ENCODE measurements around the gene SLC22A3.

SLC22A3 gene

DNA sequence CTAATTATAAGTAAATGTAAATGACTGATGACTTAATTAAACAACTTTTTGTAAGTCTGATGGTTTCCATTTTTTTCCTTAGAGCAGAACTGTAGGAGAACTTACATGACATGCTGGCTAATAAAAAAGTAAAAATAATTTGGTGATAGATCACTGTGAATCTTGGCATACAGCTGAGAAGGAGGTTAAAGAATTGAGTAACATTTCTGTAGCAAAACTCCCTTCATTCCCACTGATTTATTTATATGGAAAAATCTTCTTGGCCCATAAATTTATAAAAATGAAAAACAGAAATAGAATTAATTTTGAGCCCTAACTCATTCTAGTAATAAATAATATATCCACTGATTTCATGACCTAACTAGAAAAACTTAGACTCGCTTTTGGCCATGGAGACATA is 48.1 kb downstream of the SLC22A3 start:
- no peak overlapping the region for H3K4me3 ChIP-seq (ENCODE audit: low read depth, low read length)
- no peak for DNase-seq (ENCODE audit: low read depth)

DNA sequence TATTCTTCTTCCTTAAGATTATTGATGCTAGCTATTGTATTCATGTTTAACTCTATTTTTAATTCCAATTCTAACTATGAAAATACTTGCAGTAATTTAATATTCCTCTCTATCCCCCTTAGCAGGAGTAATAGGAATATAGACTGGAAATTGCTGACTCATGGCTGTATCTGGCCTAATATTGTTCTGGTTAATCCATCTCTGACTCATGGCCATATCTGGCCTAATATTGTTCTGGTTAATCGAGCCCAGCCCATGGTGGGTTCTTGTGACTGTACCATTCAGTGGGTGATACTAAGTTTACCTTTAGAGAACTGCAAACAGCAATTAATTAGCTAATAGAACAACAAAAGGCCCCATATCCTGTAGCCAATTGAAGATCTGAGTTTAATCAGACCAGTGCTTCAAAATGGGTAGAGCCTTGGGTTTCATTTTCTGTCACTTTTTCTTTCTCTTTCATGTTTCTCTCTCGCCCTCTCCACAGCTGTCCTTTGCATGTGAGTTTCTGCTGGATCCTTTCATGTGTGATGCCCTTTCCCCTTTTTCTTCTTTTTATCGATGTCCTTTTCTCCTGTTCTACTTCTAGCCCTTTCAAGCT is 50.6 kb downstream of the SLC22A3 start:
- DNase-seq (ENCODE audit: low read depth): no peak
- H3K4me3 ChIP-seq (ENCODE audit: low read depth, low read length): no peak overlapping the region

DNA sequence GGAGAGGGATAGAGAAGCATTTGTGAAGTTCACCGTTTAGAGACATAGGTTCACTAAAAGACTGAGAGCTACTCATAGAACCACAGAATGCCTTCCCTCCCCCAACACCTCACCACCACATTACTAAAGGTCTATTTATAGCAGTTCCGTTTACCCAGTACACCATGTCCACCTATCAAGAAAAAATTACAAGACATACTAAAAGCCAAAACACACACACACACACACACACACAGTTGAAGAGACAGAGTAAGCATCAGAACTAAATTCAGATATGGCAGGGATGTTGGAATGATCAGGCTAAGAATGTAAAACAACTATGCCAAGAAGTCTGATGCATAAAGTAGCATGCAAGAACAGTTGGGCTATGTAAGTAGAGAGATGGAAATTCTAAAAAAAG is 52.3 kb downstream of the SLC22A3 start:
- peak; percentile 63 for DNase-seq (ENCODE audit: low read depth)
- no peak overlapping the region for H3K4me3 ChIP-seq (ENCODE audit: low read depth, low read length)

DNA sequence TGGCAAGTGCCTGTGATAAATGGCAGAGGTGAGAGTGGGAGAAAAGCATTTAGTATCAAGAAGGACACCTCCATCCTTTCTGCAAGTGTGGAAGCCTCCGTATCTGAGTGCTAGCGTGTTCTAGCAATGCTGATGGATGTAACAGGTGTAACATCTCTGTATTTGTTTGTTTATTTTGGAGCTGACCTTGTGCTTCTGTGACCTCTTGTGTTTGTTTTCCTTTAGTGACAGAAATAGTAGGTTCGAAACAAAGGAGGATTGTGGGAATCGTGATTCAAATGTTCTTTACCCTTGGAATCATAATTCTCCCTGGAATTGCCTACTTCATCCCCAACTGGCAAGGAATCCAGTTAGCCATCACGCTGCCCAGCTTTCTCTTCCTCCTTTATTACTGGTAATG is 60.4 kb downstream of the SLC22A3 start:
- H3K4me3 ChIP-seq (ENCODE audit: low read depth, low read length): no peak overlapping the region
- no peak for DNase-seq (ENCODE audit: low read depth)

DNA sequence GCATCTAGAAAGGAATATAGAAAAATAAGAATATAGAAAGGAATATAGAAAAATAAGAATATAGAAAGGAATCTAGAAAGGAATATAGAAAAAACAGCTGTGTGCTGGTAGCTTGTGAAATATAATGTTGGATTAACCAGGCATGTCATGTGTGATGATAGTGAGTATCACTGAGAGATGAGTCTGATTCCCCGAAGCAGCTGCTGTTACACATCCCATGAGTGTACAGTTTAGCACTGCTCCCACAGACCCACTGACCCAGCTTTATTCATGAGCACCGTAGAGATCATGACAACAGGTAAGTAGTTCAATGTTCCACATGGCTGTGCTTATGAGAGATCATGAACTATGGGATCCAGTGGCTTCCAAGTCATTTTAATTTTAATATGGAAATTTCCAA is 64.8 kb downstream of the SLC22A3 start:
- DNase-seq (ENCODE audit: low read depth): no peak
- H3K4me3 ChIP-seq (ENCODE audit: low read depth, low read length): no peak overlapping the region

DNA sequence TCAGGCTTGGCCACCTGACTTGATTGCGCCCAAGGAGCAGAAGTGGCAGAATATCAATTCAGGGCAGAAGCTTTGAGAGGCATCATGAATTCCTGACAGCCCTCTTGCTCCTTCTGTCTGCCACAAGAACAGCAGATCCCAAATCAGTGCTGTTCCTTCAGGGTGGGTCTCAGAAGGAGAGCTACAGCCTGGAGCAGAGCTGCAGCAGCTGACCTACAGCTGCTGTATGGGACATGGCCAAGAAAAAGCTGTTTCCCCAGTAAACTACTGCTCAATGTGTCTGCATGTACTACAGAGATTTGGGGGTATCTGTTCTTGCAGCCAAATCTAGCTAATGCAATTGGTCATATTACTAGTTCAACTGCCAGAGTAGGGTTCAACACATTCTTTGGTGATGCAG is 69.0 kb downstream of the SLC22A3 start:
- no peak overlapping the region for H3K4me3 ChIP-seq (ENCODE audit: low read depth, low read length)
- DNase-seq (ENCODE audit: low read depth): no peak

DNA sequence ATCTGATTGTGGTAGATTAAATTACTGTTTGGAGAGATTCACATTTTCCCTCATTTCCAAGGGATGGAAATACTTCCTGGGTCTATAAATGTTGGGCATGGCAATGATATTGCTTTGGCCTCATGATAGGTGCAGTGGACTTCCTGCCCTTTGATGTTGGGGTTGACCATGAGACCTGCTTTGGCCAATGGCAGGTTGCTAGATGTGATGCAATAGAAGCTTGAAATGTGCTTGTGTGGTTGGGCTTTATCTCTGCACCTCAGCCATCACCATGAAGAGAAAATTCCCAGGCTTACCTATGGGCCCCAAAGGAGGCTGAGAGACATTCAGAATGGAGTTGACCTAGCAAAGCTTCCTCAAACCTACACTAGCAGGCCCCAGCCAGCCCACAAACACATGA is 69.4 kb downstream of the SLC22A3 start:
- DNase-seq (ENCODE audit: low read depth): no peak
- H3K4me3 ChIP-seq (ENCODE audit: low read depth, low read length): no peak overlapping the region

DNA sequence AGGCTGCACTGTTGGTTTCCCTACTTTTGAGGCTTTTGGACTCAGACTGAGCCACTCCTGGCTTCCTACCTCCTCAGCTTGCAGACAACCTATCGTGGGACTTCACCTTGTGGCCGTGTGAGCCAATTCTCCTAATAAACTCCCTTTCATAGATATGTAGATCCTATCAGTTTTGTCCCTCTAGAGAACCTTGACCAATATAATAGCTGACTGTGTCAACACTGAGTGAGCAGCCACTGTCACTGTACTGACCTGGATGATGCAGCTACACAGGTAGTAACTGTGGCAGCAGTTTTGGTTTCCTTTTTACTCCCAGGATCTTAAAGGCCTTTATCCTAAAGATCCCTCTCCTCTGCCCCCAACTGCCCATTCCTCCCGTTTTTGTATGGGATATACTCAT is 70.2 kb downstream of the SLC22A3 start:
- no peak overlapping the region for H3K4me3 ChIP-seq (ENCODE audit: low read depth, low read length)
- DNase-seq (ENCODE audit: low read depth): no peak

DNA sequence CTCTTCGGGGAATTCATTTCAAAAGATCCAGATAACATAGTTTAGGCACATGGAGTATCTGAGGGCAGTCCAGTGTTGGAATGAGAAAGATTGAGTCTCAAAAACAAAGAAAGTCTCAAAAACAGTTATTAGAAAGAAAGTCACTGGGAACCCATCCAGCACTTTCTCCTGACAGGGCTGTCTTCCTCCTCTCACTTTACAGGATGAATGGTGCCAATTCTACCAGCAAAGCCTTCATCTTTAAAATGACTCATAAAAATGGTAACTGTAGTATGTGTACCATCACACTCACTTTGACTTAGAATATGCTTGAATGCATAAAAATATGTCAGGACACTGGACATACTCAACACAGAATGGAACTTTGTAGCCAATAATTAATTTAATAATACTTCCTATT is 71.3 kb downstream of the SLC22A3 start:
- DNase-seq (ENCODE audit: low read depth): no peak

DNA sequence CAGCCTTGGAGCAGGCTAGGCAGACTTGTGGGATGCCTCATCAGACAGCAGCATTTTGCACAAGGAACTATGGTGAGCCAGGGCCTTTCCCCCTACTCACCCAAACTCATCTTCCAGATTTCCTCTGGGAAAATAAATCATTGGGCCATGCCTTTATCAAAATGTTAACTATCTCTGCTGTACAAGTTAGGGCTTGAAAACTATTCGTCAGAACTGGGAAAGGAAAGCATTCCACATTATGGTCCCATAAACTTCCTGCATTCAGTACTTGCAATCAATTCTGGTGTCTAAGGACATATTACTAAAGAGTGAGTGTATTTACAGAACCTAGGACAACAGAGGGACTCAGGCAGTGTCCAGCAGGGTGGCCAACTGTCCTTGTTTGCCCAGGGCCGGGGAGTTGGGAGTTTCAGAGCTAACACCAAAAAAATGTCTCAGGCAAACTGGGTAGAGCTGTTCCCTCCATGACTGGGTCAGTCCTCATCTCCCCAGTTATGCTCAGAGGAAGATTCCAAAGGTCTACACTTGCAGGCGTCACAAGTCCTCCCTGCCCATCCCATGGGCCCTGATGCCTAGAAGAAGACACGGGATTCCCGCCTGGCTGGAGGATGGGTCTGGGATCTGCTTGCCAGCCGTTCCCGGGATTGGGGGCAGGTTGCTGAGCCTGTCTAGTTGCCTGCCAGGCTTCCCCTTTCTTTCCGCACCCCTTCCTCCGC is 72.2 kb downstream of the SLC22A3 start:
- H3K4me3 ChIP-seq (ENCODE audit: low read depth, low read length): no peak overlapping the region
- DNase-seq (ENCODE audit: low read depth): no peak

More for the DNA sequence above, 71.3 kb downstream of the SLC22A3 start:
- no peak overlapping the region for H3K4me3 ChIP-seq (ENCODE audit: low read depth, low read length)

DNA sequence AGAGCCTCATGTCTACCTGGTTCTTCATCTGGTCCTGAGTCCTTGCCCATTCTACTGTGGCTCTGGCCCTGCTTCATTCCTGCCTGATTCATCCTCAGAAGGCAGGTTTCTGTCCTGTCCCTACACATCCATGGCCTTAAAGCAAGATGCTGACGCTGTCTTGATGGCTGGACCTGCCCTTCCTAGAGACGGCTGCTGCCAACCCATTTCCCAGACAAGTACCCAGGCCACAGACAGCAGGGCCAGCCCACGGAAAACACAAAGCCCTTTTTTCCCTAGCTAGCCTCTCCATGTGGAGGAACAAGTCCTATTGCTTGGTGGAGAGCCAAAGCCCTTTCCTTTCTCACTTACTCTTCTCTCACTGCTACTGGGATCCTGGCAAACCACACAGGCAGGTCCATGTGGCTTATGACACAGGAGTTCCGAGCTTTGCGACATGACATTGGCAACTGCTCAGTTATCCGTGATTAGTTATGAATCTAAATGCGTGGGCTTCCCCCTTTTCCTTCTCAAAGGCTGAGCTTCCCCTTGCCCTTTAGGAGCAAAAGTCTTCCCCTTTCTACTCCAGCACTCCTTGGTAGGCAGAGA is 72.9 kb downstream of the SLC22A3 start:
- no peak for DNase-seq (ENCODE audit: low read depth)
- H3K4me3 ChIP-seq (ENCODE audit: low read depth, low read length): no peak overlapping the region

DNA sequence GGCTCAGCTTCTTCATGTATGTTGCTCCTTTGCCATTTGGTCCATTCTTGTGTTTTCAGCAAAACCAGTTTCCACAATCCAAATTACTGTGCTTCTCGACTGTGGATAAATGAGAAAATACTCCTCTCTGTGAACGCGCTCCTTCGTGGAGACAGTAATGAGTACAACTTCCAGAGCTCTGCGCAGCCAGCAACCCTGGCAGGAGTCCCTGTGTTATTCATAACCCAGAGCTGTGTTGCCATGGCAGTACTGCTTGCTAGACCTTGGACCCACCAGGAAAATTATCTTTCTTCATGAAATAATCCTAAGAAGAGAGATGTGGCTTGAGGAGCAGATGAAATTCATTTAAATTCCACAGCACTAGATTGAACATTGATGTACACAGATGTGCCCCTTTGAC is 73.7 kb downstream of the SLC22A3 start:
- DNase-seq (ENCODE audit: low read depth): no peak
- no peak overlapping the region for H3K4me3 ChIP-seq (ENCODE audit: low read depth, low read length)

DNA sequence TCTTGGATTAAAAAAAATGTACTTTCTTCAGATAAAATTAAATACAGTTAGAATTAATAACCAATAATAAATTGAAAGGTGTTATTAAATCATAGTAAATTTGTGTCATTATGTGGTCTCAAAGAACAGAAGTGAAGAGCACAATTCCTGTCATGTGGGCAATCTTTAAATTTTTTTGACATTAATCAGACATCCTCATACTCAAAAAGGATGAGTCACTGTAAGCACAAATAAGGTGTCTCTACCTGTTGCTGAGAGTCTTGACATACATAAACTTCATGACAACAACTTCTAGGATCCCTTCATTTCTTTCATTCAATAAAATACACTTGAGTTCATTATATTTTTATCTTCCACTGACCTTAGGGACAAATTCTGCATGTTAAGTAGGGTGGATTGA is 76.1 kb downstream of the SLC22A3 start:
- H3K4me3 ChIP-seq (ENCODE audit: low read depth, low read length): no peak overlapping the region
- no peak for DNase-seq (ENCODE audit: low read depth)

DNA sequence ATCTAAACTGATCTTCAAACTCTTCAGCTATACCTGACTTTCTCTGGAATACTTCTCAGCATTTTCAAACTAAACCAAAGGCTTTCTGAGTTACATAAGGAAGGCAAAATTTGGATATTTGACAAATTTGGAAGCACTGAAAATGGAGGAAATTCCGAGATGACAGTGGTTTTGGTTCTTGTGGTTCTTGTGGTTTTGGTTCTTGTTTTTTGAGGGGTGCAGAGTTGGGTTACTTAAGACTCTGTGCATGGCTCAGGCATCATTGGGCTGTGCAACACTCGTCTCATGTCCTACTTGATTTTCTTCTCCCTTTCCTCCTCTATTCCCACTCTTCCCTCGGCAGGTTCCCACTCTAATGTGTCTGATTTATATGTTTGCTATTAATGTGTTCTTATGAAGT is 78.0 kb downstream of the SLC22A3 start:
- DNase-seq (ENCODE audit: low read depth): no peak

DNA sequence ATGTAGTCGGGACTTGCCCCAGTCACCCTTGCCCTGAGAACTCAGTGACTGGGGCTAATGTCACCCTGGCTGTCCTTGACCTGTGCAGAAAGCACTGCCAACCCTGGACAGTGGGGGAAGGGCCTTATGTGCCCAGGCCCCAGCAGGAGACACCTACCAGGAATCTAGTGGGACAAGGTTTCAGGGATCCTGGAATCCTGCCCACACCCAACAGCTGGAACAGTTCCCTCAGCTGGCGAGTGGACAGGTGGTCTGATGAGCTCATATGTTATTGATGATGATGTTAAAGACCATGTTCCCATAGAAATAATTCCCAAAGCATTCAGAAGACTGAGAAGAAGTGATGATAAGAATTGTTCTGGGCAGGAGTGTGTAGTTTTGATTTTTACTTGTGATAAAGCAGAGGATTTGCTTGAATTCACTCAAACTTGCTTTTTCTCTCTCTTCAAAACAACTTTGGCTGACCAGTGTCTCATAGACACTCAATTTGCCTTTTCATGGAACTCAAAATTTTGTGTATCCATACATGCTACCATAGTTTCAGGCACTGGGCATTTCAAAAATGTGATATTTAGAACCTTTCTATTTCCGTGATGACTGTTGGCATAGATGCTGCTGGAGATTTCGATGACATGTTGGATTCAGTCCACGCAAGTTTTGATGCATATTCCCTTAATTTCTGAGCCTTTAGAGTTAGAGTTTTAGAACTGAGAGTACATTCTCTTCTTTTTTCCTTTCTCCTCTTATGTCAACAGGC is 79.3 kb downstream of the SLC22A3 start:
- H3K4me3 ChIP-seq (ENCODE audit: low read depth, low read length): no peak overlapping the region
- DNase-seq (ENCODE audit: low read depth): no peak

More for the DNA sequence above, 78.0 kb downstream of the SLC22A3 start:
- H3K4me3 ChIP-seq (ENCODE audit: low read depth, low read length): no peak overlapping the region

DNA sequence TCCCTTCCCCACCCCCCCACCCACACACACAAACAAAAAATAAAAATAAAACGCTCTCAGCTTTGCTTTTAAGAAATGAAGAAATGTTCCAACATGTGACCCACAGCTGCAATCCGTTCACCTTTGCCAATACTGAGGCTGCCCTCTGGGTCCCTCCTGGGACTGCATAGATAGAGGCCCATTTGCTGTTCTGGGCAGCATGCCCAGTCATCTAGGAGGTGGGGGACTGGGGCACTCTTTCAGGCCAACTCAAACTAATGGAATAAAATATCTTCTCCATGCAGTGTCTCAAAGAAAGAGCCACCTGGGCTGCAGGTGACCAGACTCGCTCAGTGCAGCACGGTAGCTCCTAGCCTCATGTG is 79.9 kb downstream of the SLC22A3 start:
- peak; percentile 87 for DNase-seq (ENCODE audit: low read depth)

DNA sequence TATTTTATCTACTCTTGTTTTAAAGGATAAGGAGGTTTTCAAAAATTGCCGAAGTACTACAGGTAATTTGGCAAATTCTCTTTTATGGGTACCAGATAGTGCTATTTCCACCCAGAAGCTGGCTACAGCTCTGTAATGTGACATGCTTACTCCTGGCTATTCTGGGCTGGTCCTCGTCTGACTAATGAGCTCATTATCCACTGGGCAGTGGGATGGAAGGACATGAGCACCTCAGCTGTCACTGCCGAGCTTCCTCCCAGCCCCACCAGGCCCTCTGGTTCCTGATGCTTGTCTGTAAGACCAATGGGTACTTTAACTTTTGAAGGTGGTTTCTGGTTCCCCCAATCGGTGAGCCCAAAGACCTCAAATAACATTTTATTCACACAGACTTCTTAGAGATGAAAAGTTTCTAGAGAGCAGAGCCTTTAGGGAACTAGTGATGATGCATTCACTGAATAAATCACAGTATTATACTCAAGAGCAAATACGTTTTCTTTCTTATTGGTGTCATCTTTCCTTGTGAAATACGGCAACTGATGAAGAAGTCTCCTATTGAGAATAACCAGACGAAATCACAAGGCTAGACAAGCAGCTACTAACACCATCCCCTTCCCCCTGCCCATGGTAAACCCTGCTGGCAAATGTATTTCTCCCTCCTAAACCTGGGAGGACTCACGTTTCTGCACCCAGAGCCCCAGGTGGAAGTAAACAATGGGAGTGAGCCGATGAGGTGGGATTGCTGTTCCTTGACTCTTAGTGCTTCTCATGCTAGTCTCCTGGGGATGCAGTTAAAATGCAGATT is 80.8 kb downstream of the SLC22A3 start:
- DNase-seq (ENCODE audit: low read depth): no peak
- no peak overlapping the region for H3K4me3 ChIP-seq (ENCODE audit: low read depth, low read length)

More for the DNA sequence above, 79.9 kb downstream of the SLC22A3 start:
- no peak overlapping the region for H3K4me3 ChIP-seq (ENCODE audit: low read depth, low read length)

DNA sequence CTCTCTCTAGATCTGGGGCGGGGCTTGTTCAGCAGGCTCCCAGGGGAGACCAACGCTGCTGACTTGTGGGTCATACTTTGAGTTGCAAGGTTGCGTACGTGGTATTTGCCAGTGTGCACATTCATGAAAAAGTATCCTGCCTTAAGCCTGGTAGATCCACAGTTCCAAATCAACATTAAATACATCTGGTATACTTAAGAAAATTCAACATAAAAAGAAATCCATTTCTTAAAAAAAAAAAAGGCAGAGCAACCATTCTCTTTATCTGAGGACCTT is 81.4 kb downstream of the SLC22A3 start:
- no peak overlapping the region for H3K4me3 ChIP-seq (ENCODE audit: low read depth, low read length)
- DNase-seq (ENCODE audit: low read depth): no peak

DNA sequence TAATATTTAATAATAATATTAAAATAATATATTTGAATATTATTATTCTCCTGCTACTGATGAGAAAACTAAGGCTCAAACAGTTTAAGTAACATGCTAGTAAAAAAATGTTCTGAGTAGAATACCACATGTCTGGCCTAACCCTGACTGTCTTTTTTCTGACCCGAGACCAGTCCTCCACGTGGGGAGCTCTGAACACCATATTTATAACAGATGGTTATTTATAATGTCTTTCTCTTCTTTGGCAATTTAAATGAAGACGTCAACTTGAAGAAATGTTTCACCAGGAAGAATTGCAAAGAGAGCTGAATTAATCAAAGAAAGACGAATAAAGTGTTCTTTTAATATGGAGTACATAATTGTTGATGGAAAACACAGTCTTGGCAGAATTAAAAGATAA is 82.0 kb downstream of the SLC22A3 start:
- no peak overlapping the region for H3K4me3 ChIP-seq (ENCODE audit: low read depth, low read length)
- DNase-seq (ENCODE audit: low read depth): no peak

DNA sequence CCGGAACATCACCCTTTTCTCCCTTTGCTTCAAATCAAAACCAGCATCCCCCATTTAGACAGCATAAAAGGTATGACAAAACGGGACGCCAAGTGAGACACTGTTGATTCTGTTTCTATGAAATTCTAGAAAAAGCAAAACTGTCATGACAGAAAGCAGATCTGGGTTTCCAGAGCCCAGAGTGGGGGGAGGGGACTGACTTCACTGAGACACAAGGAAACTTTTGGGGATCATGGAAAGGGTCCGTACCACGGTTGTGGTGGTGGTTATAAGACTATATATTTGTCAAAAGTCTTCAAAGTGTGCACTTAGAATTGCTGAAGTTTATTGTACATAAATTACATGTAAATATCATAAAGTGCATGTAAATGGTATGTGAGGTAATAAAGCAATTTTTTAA is 82.6 kb downstream of the SLC22A3 start:
- DNase-seq (ENCODE audit: low read depth): no peak

More for the DNA sequence above, 82.6 kb downstream of the SLC22A3 start:
- no peak overlapping the region for H3K4me3 ChIP-seq (ENCODE audit: low read depth, low read length)

Measured in skeletal muscle cell (primary cell).